Cardiac muscle cell (in vitro differentiated cells and primary cell): ENCODE measurements around the gene APOBEC3F. TPM values are rescaled to one million over a fixed set of nuclear protein-coding genes. Genes with fewer than 3 reads are reported as not detected.

ENCODE experiments used
- DNase-seq, 2 donors: peaks; one replicate each; pipeline versions ENCODE4 v3.0.0 to v3.0.0-alpha.2; 2010 to 2017; ENCODE audit warnings: low read depth in 1 of 2, low spot score in 1 of 2
- H3K27ac ChIP-seq: fragments of 200-600 bp; sonication (generic); 2 replicates; pipeline ENCODE4 v1.5.1; 2016
- H3K27me3 ChIP-seq: fragments of 200-600 bp; sonication (generic); 2 replicates; pipeline ENCODE4 v1.6.0; 2016; ENCODE audit warnings: control low read depth
- H3K36me3 ChIP-seq: fragments of 200-600 bp; sonication (generic); 2 replicates; pipeline ENCODE4 v1.5.1; 2016; ENCODE audit warnings: control low read depth
- H3K4me1 ChIP-seq: fragments of 200-600 bp; sonication (generic); 2 replicates; pipeline ENCODE4 v1.8.1; 2017; ENCODE audit warnings: low read depth, mild to moderate bottlenecking, mixed run types
- H3K4me3 ChIP-seq: fragments of 200-600 bp; sonication (generic); 2 replicates; pipeline ENCODE4 v1.5.1; 2016; ENCODE audit warnings: mild to moderate bottlenecking
- H3K9me3 ChIP-seq: fragments of 200-600 bp; sonication (generic); 2 replicates; pipeline ENCODE4 v1.5.1; 2017; ENCODE audit warnings: low read depth, mild to moderate bottlenecking, control low read depth
- polyA plus RNA-seq: library from polyadenylated mRNA; unstranded; fragments of >200 nt; fragmentation: Nextera tagmentation; extraction: Ambion mirVana; gene quantifications from 2 replicates; pipeline ENCODE4 v1.2.1, GENCODE V29; 2016
- total RNA-seq: library from RNA; depleted of rRNA; stranded (reverse); fragments of >200 nt; gene quantifications from 2 replicates; pipeline ENCODE4 v1.2.3, GENCODE V29; 2016
- TF ChIP-seq, protein P1 (sequence below): IDR thresholded peaks from 2 replicates; pipeline ENCODE4 v1.5.1; 2012; ENCODE audit warnings: low read depth, mild to moderate bottlenecking, low read length

Gene APOBEC3F
- total and polyA plus RNA-seq, 2 experiments from 2014 or later, result 11.8 to 24.2 TPM

- Histone ChIP-seq H3K36me3 (no peaks in the 10 kb centered on the region), H3K4me1 (peaks cover 7% of the 10 kb centered on the region), H3K9me3 (no peaks in the 10 kb centered on the region), H3K27me3 (no peaks in the 10 kb centered on the region), H3K4me3 (no peak overlapping the region), H3K27ac (no peak overlapping the region)
- no peak for DNase-seq
- TF ChIP-seq, protein P1, sequence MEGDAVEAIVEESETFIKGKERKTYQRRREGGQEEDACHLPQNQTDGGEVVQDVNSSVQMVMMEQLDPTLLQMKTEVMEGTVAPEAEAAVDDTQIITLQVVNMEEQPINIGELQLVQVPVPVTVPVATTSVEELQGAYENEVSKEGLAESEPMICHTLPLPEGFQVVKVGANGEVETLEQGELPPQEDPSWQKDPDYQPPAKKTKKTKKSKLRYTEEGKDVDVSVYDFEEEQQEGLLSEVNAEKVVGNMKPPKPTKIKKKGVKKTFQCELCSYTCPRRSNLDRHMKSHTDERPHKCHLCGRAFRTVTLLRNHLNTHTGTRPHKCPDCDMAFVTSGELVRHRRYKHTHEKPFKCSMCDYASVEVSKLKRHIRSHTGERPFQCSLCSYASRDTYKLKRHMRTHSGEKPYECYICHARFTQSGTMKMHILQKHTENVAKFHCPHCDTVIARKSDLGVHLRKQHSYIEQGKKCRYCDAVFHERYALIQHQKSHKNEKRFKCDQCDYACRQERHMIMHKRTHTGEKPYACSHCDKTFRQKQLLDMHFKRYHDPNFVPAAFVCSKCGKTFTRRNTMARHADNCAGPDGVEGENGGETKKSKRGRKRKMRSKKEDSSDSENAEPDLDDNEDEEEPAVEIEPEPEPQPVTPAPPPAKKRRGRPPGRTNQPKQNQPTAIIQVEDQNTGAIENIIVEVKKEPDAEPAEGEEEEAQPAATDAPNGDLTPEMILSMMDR, result no peak
Measured at GRCh38 chr22:39090426-39091064, 49.9 kb downstream of the APOBEC3F start.

DNA sequence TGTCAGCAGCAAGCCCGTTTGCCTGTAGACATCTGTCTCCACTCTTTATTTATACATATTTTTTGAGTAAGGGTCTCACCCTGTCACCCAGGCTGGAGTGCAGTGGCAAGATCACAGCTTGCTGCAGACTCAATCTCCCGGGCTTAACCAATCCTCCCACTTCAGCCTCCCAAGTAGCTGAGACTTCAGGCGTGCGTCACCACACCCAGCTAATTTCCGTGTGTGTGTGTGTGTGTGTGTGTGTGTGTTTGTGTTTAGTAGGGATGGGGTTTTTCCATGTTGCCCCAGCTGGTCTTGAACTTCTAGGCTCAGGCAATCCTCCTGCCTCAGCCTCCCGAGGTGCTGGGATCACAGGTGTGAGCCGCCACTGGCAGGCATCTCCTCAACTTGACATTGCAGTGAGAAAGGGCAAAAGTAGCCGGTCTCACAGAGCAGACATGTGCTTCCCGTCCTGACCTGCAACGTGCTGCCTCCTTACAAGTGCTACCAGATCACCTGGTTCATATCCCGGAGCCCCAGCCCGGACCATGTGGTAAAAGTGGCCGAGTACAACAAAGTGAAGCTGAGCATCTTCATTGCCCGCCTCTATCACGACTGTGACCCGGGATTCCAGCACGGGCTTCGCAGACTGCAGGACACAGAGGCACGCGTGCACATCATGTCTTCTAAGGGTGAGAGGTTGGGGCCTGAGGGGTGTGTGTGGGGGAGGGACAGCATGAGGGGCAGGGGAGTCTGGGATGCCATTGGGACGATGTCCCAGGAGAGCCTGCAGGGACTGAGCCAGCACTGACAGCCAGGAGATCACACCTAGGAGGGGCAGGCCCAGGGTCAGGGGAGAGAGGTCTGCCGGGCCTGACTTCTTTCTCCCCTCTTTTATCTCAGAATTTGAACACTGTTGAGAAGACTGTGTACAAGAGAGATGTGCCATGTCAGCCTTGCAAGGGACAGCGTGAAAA lies 50.7 kb downstream of the APOBEC3F start:
- Histone ChIP-seq H3K36me3 (no peaks in the 10 kb centered on the region), H3K4me1 (peaks cover 7% of the 10 kb centered on the region), H3K27ac (no peak overlapping the region), H3K4me3 (no peak overlapping the region), H3K27me3 (no peaks in the 10 kb centered on the region), H3K9me3 (no peaks in the 10 kb centered on the region)
- TF ChIP-seq, protein P1, result no peak
- no peak for DNase-seq

- peaks cover 12% of the 10 kb centered on the region for H3K4me1 ChIP-seq
- H3K36me3 ChIP-seq, result no peaks in the 10 kb centered on the region
- no peaks in the 10 kb centered on the region for H3K9me3 ChIP-seq
- H3K4me3 ChIP-seq, result no peak overlapping the region
- no peak overlapping the region for H3K27ac ChIP-seq
- TF ChIP-seq, protein P1, result no peak
- H3K27me3 ChIP-seq, result no peaks in the 10 kb centered on the region
- DNase-seq, result no peak
Measured at GRCh38 chr22:39092111-39092862, 51.6 kb downstream of the APOBEC3F start.

DNA sequence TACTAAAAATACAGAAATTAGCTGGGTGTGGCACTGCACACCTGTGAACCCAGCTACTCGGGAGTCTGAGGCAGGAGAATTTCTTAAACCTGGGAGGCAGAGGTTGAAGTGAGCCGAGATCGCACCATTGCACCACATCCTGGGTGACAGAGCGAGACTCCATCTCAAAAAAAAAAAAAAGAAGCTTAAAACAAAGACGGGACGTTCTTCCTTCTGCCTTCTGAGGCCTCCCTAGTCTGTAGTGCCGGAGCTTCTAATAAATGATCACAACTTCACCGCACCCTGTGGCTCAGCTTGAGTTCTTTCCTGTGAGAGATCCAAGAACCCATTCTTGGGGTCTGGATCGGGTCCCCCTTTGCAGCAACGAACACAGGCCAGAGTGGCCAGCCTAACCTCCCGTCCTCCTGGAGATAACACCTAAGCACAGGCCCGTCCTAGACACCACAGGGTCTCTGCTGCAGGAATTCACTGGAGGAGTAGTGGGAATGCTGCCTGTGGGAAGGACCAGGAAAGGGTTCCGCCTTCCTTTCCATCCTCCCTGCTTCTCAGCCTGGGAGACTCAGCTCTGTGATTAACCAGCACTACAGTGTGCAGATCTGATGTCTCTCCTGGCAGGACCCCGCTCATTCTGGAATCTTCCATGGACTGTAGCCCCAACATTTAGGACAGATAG lies 54.2 kb downstream of the APOBEC3F start:
- Histone ChIP-seq H3K27ac (no peak overlapping the region), H3K4me1 (peaks cover 11% of the 10 kb centered on the region), H3K9me3 (no peaks in the 10 kb centered on the region), H3K36me3 (no peaks in the 10 kb centered on the region), H3K27me3 (no peaks in the 10 kb centered on the region), H3K4me3 (no peak overlapping the region)
- no peak for DNase-seq
- TF ChIP-seq, protein P1, result no peak

DNA sequence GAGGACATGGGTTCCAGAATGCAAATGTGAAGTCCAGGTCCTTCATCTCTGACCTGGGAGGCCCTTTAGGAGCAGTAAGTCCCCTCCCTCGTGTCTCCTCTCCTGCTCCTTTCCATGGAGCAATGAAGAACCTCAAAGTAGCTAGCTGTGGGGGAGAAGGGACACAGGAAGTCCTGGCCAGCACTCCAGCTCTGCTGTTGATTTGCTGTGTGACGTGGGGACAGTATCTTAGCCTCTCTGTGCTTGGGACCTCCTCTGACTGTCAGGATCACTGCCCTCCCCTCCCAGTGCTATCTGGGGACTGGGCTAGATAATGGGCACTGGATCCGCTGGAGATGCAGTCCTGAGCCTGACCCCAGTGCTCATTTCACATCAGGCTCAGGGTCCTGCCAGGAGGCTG lies 55.3 kb downstream of the APOBEC3F start:
- TF ChIP-seq, protein P1, result no peak
- Histone ChIP-seq H3K36me3 (no peaks in the 10 kb centered on the region), H3K4me1 (peaks cover 11% of the 10 kb centered on the region), H3K9me3 (no peaks in the 10 kb centered on the region), H3K4me3 (no peak overlapping the region), H3K27ac (no peak overlapping the region), H3K27me3 (no peaks in the 10 kb centered on the region)
- no peak for DNase-seq
